Measurements from ENCODE around the gene DDAH2.

The DDAH2 gene

DNA sequence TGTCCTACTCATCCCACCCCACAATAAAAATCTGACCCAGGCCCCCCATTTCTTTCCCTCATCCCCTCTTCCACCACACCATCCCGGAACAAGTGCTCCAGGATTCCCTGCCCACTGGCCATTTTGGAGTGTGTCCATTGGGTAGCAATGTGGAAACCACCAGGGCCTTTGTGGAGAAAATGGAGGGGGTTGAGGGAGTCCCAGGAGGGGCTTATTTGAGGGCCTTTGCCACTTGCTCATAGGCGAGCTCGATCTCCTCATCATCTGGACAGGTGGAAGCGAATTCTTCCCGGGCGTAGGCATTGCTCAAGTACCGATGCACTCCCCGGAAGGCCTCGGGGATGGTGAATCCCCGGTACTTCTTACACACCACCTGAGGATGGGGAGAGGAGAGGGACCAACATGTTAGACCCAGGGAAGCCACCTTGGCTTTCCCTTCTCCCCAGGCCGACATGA lies 1.6 kb upstream of the DDAH2 start:
- DNase-seq (ENCODE audit: low read depth): no peak

DNA sequence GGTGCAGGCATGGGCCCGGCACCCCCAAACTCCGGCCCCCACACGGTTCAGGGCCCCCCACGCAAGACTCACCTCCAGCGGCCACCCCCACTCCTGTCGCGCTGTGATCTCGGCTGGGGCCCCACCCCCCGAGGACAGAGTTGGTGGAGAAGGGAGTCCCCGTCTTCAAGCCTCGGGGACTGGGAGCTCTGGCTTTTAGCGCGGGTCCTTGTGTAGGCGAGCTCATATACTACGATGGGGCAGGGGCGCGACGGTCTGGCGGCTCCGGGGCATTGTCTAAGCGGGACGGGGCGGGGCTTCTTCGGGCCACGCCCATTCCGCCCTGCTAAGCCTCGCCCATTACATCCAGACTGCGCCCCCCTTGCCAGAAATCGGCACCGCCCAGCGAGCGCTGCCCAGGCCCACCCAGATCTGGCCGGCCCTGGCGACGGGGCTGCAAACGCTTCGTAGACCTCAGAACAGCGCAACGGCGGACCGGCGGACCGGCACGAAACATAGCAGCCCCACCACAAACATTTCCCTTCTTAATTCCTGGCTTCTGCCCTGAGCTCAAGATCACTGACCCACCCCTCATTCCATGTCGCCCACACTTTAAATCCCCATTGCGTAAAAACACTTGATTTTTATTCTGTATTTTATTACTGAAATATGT lies 1.0 kb upstream of the DDAH2 start:
- DNase-seq (ENCODE audit: low read depth): peak; percentile 54

- DNase-seq (ENCODE audit: low read depth): peak; percentile 75
These were observed 448 bp upstream of the DDAH2 start for GRCh38 chr6:31729515-31729978.

- DNase-seq (ENCODE audit: low read depth): no peak
These were observed 1.1 kb downstream of the DDAH2 start for GRCh38 chr6:31727717-31728671.

GRCh38 chr6:31727034-31727716 lies 1.9 kb downstream of the DDAH2 start:
- no peak for DNase-seq (ENCODE audit: low read depth)

DNA sequence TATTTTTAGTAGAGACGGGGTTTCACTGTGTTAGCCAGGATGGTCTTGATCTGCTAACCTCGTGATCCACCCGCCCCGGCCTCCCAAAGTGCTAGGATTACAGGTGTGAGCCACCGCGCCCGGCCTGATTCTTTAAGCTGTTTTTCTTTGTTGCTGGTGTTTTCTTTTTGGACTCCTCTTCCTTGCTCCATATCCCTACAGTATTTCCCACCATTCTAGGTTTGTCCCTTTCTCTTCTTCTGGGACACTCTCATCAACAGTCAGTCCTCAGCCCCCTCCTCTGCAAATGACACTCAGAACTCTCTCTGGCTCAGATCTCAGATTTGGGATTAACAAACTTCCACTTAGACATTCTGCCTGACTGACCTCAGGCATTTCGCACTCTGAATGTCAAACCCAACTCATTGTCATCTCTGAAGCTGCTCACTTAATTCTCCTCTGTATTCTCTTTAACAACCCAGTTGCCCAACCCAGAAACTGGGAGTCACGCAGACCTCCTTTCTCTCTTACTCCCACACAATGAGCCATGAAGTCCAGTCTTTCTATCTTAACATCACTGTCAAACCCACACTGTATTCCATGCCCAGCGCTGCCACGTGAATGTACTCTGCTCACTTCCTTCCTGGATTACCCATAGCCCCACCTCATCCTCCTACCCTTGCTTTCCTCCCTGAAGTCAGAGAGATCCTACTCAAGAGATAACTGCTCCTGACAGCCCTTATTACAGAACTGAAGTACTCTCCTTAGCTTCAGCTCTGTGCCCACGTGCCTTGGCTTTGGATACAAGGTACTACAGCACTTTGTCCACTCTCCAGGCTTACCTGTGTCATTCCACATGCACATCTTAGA lies 3.4 kb downstream of the DDAH2 start:
- DNase-seq (ENCODE audit: low read depth): no peak

- no peak for DNase-seq (ENCODE audit: low read depth)
These were observed 5.0 kb downstream of the DDAH2 start for GRCh38 chr6:31723980-31724691.

GRCh38 chr6:31723245-31723979 lies 5.7 kb downstream of the DDAH2 start, which contains the start of gene MPIG6B:
TSS of gene MPIG6B (plus strand) at chr6:31723373. CDS start at chr6:31723384, 11 bp downstream.
- no peak for DNase-seq (ENCODE audit: low read depth)

DNA sequence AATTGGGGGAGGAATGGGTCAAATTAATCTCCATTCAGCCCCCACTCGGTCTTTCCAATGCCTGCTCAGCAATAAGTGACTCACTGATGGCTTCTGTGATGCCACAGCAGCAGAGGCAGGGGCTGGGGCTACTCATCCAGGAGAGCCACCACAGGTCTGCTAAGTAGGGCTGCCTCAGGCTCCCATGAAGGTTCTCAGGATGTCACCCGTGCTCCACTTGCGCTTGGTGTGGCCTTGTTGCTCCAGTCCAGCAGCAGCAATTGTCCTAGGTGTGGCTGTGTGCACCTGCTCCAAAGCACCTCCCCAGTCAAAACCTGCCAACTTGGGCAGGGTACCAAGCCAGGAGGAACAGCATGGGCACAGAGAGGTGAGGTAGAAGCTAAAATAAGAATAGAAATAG lies 6.9 kb downstream of the DDAH2 start:
- DNase-seq (ENCODE audit: low read depth): no peak

DNA sequence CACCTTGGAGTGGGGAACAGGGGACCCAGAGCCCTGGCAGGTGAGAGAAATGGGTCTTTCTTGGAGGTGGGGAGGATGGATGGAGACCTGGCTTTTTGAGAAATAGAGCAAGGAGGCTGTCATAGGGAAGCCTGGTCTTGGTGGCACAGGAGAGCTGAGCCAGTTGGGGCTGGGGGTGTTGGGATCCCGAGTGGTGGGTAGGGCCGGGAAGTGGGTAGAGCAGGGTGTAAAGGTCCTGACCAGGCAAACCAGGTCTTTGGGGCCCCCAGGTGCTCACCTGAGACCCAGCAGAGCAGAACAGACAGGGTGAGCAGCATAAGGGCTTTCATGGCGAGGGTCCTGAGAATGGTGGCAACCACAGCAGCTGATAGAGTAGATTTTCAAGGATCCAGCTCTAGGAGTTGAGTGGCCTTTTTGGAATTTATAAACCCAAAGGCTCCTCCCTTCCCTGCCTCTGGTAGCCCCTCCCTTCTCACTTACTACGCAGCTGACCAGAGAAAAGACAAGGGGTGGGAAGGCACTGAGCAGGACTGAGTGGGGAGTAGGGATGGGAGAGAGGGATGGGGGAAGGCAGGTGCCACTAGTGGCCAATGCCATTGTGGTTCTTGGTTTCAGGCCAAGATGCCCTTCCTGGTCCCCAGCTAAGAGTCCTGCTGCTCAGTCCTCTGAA lies 7.6 kb downstream of the DDAH2 start, which contains the start of gene LY6G6C:
TSS of gene LY6G6C (minus strand) at position 396 of the 670 bp plus-strand sequence. CDS start at position 329, 67 bp downstream.
- DNase-seq (ENCODE audit: low read depth): no peak

- no peak for DNase-seq (ENCODE audit: low read depth)
These were observed 8.8 kb downstream of the DDAH2 start for GRCh38 chr6:31720196-31720770.

GRCh38 chr6:31719001-31719400 lies 10.1 kb downstream of the DDAH2 start:
- no peak for DNase-seq (ENCODE audit: low read depth)

DNA sequence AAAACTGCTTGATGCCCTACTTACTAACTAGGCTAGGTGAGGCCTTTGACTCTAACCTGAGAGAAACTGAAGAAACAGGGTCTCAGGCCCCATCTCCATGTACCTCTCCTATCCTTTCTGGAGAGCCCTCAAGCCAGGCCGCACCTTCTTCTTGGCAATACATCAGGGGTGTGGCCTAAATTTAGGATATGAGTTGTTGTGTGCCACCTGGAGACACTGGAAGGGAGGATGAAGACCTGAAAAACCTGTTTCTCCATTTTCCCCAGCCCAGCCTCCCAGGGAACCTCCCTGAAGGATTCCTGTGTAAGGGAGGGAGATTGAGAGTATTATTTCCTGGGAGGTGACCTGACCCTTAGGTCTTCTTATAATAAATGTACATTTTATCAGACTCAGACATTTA lies 10.8 kb downstream of the DDAH2 start:
- no peak for DNase-seq (ENCODE audit: low read depth)

DNA sequence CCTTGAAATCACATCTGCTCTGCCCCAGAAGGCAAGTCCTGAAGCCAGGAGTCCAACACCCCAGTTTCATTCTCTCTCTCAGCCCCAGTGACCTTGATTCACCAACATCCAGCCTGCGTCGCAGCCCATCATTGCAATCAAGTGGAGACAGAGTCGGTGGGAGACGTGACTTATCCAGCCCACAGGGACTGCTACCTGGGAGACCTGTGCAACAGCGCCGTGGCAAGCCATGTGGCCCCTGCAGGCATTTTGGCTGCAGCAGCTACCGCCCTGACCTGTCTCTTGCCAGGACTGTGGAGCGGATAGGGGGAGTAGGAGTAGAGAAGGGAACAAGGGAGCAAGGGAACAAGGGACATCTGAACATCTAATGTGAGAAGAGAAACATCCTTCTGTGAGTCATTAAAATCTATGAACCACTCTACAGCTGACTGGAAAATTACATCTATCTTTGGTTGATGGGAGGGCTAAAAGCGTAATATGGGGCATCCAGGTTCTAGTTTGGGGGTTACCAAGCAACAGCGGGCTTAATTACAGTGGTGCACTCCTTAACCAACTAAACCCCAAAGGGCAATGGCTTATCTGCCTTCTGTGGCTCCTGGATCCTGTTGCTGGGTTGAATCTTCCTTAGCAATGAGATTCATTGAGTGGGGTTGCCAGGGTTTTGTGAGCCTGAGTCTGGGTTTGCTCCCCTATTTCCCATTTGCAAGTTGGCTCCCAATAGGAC lies 11.4 kb downstream of the DDAH2 start:
- DNase-seq (ENCODE audit: low read depth): no peak

- no peak for DNase-seq (ENCODE audit: low read depth)
These were observed 13.8 kb downstream of the DDAH2 start, which contains the start of gene LY6G6D for GRCh38 chr6:31715022-31715958. TSS of gene LY6G6D (plus strand) at chr6:31715348. CDS start at chr6:31715356, 8 bp downstream.

- no peak for DNase-seq (ENCODE audit: low read depth)
These were observed 15.0 kb downstream of the DDAH2 start for GRCh38 chr6:31713991-31714684.

All from activated T-cell treated with anti-CD3 and anti-CD28 coated beads for 1 hour (primary cell).